NCI-H146 (cell line): ENCODE results near the gene OR4X1.
"Not testable (repeated sequence)": the region's sequence is repeated elsewhere in the genome, so short reads cannot be mapped to it uniquely, and the experiment has no call there.

Experiments
- DNase-seq: peaks from one replicate; lab custom pipeline; 2025; lab: John Stamatoyannopoulos, UW

The OR4X1 gene, protein sequence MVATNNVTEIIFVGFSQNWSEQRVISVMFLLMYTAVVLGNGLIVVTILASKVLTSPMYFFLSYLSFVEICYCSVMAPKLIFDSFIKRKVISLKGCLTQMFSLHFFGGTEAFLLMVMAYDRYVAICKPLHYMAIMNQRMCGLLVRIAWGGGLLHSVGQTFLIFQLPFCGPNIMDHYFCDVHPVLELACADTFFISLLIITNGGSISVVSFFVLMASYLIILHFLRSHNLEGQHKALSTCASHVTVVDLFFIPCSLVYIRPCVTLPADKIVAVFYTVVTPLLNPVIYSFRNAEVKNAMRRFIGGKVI

GRCh38 chr11:48263423-48263911 is at the start of gene OR4X1:
TSS of gene OR4X1 (plus strand) at chr11:48263861. CDS start at chr11:48263861, 0 bp downstream.
- DNase-seq = no peak

DNA sequence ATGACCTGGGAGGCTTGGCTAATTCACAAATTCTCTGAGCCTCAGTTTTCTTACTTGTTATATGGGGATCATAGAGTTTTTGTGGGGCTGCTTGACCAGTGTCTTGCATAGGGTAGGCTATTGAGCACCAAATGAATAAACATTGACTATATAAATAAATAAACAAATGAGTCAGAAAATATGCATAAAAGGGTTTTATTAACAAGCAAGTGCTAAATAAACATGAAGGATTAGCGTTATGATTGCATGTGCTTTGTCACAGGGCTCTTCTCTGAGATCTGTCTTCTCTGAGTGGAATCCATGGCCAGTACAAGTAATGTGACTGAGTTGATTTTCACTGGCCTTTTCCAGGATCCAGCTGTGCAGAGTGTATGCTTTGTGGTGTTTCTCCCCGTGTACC is 47.2 kb upstream of the OR4X1 start, which contains the start of gene OR4B1:
Gene OR4B1 (plus strand): TSS at position 301 of the 400 bp plus-strand sequence. CDS start 0 bp downstream, at position 301.
- no peak for DNase-seq

DNA sequence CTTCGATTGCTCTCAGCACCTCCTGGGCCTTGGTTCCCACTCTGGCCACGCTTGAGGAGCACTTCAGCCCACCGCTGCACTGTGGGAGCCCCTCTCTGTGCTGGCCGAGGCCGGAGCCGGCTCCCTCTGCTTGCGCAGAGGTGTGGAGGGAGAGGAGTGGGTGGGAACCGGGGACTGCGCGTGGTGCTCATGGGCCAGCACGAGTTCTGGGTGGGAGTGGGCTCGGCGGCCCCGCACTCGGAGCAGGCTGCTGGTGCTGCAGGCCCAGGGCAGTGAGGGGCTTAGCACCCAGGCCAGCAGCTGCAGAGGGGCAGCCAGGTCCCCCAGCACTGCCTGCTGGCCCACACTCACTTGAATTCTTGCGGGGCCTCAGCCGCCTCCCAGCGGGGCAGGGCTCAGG is 34.9 kb upstream of the OR4X1 start:
- no peak for DNase-seq

DNA sequence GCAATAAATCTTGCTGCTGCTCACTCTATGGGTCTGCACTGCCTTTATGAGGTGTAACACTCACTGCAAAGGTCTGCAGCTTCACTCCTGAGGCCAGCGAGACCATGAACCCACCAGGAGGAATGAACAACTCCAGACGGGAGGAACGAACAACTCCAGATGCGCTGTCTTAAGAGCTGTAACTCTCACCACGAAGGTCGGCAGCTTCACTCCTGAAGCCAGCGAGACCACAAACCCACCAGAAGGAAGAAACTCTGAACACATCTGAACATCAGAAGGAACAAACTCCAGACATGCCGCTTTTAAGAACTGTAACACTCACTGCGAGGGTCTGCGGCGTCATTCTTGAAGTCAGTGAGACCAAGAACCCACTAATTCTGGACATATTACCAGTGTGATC is 33.6 kb upstream of the OR4X1 start:
- not testable (repeated sequence) for DNase-seq

- DNase-seq = no peak
Measured at GRCh38 chr11:48237727-48238126, 25.9 kb upstream of the OR4X1 start.

GRCh38 chr11:48242501-48242900 is 21.2 kb upstream of the OR4X1 start:
- DNase-seq = no peak

- no peak for DNase-seq
Measured at GRCh38 chr11:48244804-48245203, 18.9 kb upstream of the OR4X1 start, which contains the start of gene OR4X2. TSS of gene OR4X2 (plus strand) at chr11:48245104. CDS start at chr11:48245104, 0 bp downstream.

GRCh38 chr11:48248902-48249301 is 14.8 kb upstream of the OR4X1 start:
- no peak for DNase-seq

GRCh38 chr11:48261600-48261999 is 2.1 kb upstream of the OR4X1 start:
- no peak for DNase-seq

- no peak for DNase-seq
Measured at GRCh38 chr11:48270621-48271020, 7.0 kb downstream of the OR4X1 start.

DNA sequence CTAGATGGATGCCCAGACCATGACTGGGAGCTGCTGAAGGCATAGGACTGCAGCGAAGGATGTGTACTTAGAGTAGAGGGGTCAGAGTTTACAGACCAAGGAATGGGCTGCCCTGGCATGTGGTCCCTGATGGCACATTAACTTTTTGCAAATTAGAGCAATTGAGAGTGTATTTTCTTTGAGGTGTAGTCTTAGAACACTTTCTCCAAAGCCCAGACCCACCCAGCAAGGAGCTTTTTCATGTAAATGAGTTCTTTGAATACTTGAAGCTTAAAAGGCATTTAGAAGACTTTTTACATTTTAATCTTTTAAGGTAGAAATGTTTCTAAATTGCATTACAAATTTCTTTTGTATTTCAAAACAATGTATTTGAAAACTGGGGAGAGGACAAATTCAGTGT is 8.9 kb downstream of the OR4X1 start:
- DNase-seq = no peak

- no peak for DNase-seq
Measured at GRCh38 chr11:48305923-48306322, 42.3 kb downstream of the OR4X1 start, which contains the start of gene OR4S1. TSS of gene OR4S1 (plus strand) at chr11:48306223. CDS start at chr11:48306223, 0 bp downstream.

DNA sequence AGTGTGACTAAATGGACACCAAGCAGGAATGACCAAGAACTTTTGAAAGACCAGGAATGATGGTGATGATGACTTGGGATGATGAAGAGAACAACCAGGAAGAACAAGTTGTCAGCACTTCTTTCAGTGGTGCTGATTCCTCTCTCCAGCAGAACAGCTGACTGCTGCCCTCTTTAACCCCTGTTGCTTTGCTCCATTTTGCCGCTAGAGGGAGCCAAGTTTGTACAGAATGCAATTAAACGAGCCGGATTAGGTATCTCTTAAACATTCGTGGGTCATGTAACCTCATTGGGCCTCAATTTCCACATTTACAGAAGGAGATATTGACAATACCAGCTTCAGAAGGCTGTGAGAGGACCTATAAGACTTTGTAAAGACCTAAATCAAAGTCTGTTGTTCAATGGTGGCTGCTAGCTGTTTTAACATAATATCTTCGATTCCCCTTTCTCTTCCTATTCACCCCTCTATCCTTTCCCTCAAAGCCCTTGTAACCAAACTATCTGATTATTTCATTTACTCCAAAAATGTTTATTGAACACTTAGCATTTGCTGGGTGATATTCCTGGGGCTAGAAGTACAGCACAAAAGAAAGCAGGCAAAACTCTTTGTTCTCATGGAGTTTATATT is 44.2 kb downstream of the OR4X1 start:
- peak; percentile 37 for DNase-seq

GRCh38 chr11:48313590-48313989 is 49.9 kb downstream of the OR4X1 start:
- not testable (repeated sequence) for DNase-seq
